LHCN-M2 (cell line): ENCODE measurements around the gene DUSP22. TPM values are rescaled to one million over a fixed set of nuclear protein-coding genes. Genes with fewer than 3 reads are reported as not detected.

ENCODE experiments used
- DNase-seq: peaks from one replicate; pipeline ENCODE4 v3.0.0-alpha.2; 2012; ENCODE audit warnings: low read depth
- total RNA-seq: library from RNA; depleted of rRNA; stranded (reverse); fragments of >200 nt; gene quantifications from 2 replicates; pipeline ENCODE4 v1.2.3, GENCODE V29; 2014; rRNA removed

DUSP22 gene
- total RNA-seq, 1 experiment from 2014 or later = 14.9 TPM

DNA sequence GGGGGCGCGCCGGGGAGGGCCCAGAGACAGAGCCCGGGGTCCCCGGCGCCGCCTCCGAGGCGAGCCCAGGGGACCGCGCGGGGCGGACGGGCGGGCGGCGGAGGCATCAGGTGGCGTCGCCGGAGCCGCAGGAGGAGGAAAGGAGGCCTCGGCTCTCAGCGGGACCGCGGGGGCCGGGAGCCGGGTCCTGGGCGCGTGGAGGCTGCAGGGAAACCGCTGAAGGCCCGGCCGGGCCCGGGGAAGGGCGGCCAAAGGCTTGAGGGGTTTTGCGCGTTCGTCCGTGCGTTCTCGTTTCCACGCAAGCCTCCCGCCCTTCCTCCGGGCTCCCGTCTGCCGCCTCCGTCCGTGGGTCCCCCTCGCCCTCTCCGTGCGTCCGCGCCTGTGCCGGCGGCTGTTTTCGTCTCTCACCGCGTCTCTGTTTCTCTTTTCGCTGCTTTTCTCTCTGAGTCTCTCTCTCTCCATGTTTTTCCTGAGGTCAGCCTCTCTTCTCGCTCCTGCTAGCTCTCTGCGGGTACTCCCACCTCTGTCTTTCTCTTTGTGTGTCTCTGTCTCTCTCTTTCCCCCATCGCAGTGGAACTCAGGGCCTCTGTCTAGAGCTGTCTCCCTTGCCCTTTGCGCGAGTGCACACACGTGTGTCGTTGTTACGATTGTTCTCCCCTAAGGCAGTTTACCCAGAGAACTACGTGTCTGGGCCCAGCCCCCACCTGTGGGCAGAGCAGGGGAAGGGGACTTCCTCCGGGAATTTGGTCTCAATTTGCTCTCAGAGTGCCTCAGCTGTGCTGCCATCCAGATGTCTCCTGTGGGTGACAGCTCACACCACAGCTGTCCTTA, 101.3 kb downstream of the DUSP22 start:
- DNase-seq = no peak

DNA sequence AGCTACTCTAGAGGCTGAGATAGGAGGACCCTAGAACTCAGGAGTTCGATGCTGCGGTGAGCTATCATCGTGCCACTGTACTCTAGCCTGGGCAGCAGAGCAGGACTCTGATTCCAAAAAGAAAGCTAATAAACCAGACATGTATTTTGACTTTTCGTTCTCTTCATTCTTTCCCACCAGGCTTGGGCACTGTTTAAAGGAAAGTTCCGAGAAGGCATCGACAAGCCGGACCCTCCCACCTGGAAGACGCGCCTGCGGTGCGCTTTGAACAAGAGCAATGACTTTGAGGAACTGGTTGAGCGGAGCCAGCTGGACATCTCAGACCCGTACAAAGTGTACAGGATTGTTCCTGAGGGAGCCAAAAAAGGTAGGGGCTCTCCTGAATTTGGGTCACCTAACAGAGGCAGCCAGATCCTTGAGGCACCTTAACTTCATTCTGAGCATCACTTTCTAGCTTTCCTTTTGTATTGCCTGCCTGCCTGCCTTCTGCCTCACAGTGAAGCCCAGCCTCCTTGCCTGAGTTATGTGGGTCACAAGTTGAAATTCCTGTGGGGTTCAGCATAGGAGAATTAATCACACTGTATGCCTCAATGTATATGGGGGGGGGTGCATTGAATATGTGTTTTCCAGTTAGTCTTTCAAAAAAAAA, 102.5 kb downstream of the DUSP22 start:
- DNase-seq = no peak

DNA sequence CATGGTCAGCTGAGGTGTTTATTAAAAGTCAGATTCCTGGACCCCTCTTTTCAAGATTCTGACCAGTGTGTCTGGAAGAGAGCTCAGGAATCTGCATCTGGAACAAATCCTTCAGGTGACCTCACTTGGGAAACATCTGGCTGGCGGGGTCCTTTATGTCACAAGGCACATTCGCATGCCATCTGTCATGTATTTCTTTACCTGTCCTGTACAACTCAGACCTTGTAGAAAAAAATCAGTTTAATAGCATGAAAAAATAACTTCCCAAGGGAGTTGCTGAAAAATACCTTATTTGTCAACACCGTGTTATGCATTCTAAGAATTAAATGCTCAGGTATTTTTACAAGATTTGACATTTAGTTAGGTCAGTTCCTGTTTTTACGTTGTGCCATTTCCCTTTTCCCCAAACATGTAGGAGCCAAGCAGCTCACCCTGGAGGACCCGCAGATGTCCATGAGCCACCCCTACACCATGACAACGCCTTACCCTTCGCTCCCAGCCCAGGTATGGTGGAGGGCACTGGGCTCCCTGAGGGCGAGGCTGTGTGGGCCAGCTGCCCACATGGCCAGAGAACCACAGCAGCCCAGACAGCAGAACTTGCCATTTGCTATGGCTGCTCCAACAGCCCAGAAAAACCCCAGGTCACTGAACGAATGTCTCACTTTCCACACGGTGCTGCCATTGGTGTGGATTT, 103.3 kb downstream of the DUSP22 start:
- DNase-seq = no peak

DNA sequence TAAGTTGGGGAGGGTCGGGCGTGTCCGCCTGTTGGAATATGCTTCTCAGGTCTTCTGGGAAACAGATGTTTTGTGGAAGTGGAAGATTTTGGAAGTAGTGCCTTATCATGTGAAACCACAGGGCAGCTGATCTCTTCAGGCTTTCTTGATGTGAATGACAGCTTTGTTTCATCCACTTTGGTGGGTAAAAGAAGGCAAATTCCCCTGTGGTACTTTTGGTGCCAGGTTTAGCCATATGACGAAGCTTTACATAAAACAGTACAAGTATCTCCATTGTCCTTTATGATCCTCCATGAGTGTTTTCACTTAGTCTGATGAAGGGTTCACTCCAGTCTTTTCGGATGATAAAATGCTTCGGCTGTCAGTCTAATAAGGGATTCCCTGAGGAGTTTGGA, 103.8 kb downstream of the DUSP22 start:
- DNase-seq = no peak

DNA sequence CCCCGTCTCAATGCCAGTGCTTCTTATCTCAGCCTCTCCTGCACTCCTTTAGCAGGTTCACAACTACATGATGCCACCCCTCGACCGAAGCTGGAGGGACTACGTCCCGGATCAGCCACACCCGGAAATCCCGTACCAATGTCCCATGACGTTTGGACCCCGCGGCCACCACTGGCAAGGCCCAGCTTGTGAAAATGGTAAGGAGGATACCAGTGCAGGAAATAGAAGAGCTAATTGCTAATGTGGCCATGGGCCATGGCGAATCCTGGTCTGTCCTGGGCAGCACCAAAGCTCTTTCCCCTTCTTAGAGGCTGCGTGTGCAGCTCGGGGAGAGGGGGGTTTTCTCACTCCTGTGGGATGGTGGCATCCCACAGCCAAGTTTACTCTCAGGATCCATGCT, 104.8 kb downstream of the DUSP22 start:
- no peak for DNase-seq

GRCh38 chr6:397604-398003, 105.3 kb downstream of the DUSP22 start:
- no peak for DNase-seq

GRCh38 chr6:398065-398464, 105.8 kb downstream of the DUSP22 start:
- no peak for DNase-seq

DNA sequence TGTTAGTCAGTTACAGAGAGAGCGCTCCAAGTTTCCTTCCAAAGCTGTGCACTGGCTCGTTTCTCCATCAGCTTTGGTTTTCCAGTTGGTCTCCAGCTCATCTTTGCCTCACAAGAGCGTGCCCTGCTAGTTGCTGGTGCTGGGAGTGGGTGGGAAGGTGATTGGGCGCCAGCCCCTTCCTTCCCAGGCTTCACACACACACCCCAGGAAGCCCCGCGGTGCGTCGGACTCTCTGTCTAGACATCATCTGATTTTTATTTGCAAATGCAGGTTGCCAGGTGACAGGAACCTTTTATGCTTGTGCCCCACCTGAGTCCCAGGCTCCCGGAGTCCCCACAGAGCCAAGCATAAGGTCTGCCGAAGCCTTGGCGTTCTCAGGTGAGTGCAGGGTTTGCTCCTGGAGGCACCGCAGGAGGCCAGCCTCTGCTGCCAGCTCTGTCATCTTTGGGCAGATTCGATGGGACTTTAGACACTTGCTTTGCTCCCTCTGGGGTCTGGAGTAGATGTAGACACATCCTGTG, 106.3 kb downstream of the DUSP22 start:
- DNase-seq = no peak

DNA sequence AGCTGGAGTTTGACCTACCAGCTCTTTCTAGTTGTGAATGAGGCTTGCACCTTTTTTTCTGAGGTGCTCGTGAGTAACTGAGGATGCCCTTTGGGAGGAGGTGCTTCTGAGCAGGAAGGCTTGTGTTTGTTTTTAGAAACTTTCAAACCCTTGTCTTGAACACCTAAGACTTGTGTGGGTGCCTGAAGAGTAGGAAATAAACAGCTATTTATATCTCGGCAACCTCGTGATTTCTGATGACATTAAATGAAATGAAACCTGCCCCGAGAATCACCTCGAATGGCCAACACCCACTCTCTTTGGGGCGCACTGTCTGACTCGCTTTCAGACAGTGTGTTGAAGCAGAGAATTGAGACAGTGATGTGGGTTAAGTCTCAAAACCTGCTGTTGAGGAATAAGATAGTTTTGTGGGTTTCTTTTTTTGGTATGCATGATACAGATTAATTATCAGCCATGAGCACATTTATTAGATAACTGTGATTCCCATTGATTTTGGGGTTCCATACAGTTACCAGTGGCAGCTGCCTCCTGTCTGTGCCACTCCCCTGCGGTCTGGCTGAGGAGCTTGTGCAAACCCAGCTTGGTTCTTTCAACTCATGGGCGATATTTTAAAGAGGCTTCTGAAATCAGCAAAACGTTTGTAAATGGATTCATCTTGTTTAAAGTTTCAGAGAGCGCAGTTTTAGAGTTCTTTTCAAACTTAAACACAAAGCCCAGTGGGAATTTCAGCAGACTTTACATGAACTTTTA, 107.7 kb downstream of the DUSP22 start:
- no peak for DNase-seq

DNA sequence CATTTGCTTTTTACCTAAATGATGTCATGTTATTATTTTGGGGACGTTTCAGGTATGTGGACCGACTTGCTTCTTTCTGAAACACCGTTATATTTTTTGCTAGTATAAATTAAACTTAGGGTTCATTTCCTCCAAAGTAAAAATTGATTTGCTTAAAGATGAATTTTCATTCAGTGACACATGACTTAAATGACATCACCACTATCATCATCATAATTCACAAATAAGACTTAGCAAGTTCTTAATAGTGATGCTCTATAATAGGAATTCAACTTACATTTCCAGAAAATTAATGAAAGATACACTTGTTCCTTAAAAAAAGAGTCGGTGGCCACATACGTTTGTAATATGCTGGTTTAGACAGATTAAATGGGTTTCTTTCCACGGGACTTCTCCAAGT, 108.5 kb downstream of the DUSP22 start:
- no peak for DNase-seq

Other genes starting within 250 kb of the DUSP22 start
- not detected in 2 replicates for gene IRF4, start 99.3 kb downstream of the DUSP22 start, total RNA-seq